ENCODE data around the gene NRDC. TPM values are rescaled to one million over a fixed set of nuclear protein-coding genes. Genes with fewer than 3 reads are reported as not detected.

Gene NRDC
- total and polyA plus RNA-seq, 9 of the 15 experiments (the other 6 are each of a cell fraction or from before 2014, with no cell fraction given): 102 to 371 (median 201) TPM

- TF ChIP-seq GTF3C2 (IDR thresholded peaks at IDR 0.05; ENCODE audit: borderline replicate concordance, extremely low read depth, insufficient read length) (no peak), BRD9 (IDR thresholded peaks at IDR 0.05; ENCODE audit: low read depth, partially characterized antibody) (no peak), FOXK1 (CRISPR knock-in tag; IDR thresholded peaks at IDR 0.05; ENCODE audit: borderline replicate concordance) (no peak), ZEB2 (IDR thresholded peaks at IDR 0.05) (0 out of 2 replicates have a peak, but pooled peaks have one; percentile 10), HMG20B (CRISPR knock-in tag; IDR thresholded peaks at IDR 0.05) (no peak), RHOXF2B (CRISPR knock-in tag; conservative IDR thresholded peaks at IDR 0.05) (no peak), ZNF639 (CRISPR knock-in tag; conservative IDR thresholded peaks at IDR 0.05 in 1 of 2, IDR thresholded peaks at IDR 0.05 in 1 of 2) (no peak), SRSF9 (IDR thresholded peaks at IDR 0.05; ENCODE audit: borderline replicate concordance, low read depth, low read length) (no peak), CC2D1A (IDR thresholded peaks at IDR 0.05) (0 out of 2 replicates have a peak, but pooled peaks have one; percentile 29)
- TF ChIP-seq, protein P1, sequence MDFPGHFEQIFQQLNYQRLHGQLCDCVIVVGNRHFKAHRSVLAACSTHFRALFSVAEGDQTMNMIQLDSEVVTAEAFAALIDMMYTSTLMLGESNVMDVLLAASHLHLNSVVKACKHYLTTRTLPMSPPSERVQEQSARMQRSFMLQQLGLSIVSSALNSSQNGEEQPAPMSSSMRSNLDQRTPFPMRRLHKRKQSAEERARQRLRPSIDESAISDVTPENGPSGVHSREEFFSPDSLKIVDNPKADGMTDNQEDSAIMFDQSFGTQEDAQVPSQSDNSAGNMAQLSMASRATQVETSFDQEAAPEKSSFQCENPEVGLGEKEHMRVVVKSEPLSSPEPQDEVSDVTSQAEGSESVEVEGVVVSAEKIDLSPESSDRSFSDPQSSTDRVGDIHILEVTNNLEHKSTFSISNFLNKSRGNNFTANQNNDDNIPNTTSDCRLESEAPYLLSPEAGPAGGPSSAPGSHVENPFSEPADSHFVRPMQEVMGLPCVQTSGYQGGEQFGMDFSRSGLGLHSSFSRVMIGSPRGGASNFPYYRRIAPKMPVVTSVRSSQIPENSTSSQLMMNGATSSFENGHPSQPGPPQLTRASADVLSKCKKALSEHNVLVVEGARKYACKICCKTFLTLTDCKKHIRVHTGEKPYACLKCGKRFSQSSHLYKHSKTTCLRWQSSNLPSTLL (IDR thresholded peaks at IDR 0.05): no peak
- TF ChIP-seq, protein P2, sequence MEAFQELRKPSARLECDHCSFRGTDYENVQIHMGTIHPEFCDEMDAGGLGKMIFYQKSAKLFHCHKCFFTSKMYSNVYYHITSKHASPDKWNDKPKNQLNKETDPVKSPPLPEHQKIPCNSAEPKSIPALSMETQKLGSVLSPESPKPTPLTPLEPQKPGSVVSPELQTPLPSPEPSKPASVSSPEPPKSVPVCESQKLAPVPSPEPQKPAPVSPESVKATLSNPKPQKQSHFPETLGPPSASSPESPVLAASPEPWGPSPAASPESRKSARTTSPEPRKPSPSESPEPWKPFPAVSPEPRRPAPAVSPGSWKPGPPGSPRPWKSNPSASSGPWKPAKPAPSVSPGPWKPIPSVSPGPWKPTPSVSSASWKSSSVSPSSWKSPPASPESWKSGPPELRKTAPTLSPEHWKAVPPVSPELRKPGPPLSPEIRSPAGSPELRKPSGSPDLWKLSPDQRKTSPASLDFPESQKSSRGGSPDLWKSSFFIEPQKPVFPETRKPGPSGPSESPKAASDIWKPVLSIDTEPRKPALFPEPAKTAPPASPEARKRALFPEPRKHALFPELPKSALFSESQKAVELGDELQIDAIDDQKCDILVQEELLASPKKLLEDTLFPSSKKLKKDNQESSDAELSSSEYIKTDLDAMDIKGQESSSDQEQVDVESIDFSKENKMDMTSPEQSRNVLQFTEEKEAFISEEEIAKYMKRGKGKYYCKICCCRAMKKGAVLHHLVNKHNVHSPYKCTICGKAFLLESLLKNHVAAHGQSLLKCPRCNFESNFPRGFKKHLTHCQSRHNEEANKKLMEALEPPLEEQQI (IDR thresholded peaks at IDR 0.05): 0 out of 2 replicates have a peak, but pooled peaks have one; percentile 14
- TF ChIP-seq, protein P3, sequence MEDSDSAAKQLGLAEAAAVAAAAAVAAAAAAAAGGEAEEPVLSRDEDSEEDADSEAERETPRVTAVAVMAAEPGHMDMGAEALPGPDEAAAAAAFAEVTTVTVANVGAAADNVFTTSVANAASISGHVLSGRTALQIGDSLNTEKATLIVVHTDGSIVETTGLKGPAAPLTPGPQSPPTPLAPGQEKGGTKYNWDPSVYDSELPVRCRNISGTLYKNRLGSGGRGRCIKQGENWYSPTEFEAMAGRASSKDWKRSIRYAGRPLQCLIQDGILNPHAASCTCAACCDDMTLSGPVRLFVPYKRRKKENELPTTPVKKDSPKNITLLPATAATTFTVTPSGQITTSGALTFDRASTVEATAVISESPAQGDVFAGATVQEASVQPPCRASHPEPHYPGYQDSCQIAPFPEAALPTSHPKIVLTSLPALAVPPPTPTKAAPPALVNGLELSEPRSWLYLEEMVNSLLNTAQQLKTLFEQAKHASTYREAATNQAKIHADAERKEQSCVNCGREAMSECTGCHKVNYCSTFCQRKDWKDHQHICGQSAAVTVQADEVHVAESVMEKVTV (CRISPR knock-in tag; IDR thresholded peaks at IDR 0.05): peak; percentile 70
Measured at GRCh38 chr1:51768971-51769588, 109.4 kb downstream of the NRDC start (continued).
